ENCODE data around the gene NOX3.

Gene NOX3

DNA sequence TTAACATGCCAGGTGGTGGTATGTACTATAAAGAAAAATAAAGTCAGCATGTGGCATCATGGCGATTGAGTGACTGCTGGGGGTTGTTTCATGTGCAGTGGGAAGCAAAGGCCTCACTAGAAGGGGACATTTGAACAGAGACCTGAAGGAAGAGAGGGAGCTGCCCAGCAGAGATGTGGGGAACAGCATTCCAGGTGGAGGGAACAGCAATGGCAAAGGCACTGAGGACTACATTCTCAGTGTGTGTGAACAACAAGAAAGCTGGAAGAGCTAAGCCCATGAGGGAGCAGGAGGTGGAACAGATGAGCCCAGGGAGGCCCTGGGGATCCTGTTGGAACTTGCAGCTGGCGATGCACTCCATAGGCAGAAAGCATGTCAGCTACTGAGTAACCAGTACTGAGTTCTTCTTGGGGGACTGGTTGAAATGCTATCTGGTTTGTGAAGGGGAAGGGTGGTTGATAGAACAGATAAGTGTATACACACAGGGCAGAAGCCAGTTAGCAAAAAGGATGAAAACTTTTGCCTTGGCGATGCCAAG lies 29.2 kb downstream of the NOX3 start (continued):
- TF ChIP-seq, protein P1, sequence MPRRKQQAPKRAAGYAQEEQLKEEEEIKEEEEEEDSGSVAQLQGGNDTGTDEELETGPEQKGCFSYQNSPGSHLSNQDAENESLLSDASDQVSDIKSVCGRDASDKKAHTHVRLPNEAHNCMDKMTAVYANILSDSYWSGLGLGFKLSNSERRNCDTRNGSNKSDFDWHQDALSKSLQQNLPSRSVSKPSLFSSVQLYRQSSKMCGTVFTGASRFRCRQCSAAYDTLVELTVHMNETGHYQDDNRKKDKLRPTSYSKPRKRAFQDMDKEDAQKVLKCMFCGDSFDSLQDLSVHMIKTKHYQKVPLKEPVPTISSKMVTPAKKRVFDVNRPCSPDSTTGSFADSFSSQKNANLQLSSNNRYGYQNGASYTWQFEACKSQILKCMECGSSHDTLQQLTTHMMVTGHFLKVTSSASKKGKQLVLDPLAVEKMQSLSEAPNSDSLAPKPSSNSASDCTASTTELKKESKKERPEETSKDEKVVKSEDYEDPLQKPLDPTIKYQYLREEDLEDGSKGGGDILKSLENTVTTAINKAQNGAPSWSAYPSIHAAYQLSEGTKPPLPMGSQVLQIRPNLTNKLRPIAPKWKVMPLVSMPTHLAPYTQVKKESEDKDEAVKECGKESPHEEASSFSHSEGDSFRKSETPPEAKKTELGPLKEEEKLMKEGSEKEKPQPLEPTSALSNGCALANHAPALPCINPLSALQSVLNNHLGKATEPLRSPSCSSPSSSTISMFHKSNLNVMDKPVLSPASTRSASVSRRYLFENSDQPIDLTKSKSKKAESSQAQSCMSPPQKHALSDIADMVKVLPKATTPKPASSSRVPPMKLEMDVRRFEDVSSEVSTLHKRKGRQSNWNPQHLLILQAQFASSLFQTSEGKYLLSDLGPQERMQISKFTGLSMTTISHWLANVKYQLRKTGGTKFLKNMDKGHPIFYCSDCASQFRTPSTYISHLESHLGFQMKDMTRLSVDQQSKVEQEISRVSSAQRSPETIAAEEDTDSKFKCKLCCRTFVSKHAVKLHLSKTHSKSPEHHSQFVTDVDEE (CRISPR knock-in tag; IDR thresholded peaks at IDR 0.05): no peak

DNA sequence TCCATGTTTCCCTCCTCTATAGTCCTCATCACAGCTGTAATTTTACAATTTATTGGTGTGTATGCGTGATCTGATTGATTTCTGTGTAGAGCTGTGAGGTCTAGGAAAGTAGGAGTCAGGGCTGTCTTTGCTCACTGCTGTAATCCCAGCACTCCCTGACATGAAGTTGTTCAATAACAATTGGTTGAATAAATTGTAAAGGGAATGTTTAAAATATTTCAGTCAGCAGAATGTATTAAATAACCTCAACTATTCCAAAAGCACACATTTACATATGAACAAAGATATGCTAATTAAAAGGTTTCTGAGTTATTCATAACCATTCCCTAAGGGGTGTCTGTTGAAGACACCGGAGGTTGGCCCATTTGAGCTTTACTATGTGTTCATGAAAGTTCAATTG lies 31.5 kb downstream of the NOX3 start:
- TF ChIP-seq, protein P1 (CRISPR knock-in tag; IDR thresholded peaks at IDR 0.05): no peak
- TF ChIP-seq, protein P2, sequence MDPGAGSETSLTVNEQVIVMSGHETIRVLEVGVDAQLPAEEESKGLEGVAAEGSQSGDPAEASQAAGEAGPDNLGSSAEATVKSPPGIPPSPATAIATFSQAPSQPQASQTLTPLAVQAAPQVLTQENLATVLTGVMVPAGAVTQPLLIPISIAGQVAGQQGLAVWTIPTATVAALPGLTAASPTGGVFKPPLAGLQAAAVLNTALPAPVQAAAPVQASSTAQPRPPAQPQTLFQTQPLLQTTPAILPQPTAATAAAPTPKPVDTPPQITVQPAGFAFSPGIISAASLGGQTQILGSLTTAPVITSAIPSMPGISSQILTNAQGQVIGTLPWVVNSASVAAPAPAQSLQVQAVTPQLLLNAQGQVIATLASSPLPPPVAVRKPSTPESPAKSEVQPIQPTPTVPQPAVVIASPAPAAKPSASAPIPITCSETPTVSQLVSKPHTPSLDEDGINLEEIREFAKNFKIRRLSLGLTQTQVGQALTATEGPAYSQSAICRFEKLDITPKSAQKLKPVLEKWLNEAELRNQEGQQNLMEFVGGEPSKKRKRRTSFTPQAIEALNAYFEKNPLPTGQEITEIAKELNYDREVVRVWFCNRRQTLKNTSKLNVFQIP (CRISPR knock-in tag; IDR thresholded peaks at IDR 0.05; ENCODE audit: borderline replicate concordance, low read depth): no peak
- no peak for TF ChIP-seq CSDC2 (CRISPR knock-in tag; IDR thresholded peaks at IDR 0.05)
- TF ChIP-seq BACH2 (CRISPR knock-in tag; IDR thresholded peaks at IDR 0.05; ENCODE audit: borderline replicate concordance): no peak
- no peak for TF ChIP-seq ZNF70 (CRISPR knock-in tag; IDR thresholded peaks at IDR 0.05)
- TF ChIP-seq PPARA (CRISPR knock-in tag; IDR thresholded peaks at IDR 0.05; ENCODE audit: borderline replicate concordance): no peak
- ATAC-seq: no peak

DNA sequence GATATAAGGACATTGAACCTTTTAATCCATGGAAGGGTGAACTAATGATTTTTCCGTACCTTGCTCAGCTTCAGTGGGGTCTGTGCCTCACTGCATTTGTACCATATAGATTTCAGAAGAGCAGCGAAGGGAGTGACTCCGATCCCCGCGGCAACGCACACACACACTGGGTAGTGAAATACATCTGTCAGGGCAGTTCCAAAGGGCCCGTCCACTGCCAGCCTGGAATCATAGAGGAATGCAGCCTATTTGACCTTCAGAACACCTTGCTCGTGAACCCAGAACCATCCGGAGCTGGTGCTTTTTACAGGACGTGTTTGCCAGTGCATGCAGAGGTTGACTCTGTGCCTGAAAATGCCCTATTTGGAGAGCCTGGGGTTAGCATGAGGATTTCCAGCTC lies 33.0 kb downstream of the NOX3 start:
- ATAC-seq: no peak
- TF ChIP-seq ZFP3 (CRISPR knock-in tag; IDR thresholded peaks at IDR 0.05) (no peak), ZNF8 (CRISPR knock-in tag; IDR thresholded peaks at IDR 0.05) (no peak), ZNF70 (CRISPR knock-in tag; IDR thresholded peaks at IDR 0.05) (no peak), TOX (CRISPR knock-in tag; IDR thresholded peaks at IDR 0.05; ENCODE audit: borderline replicate concordance) (no peak), PPARA (CRISPR knock-in tag; IDR thresholded peaks at IDR 0.05; ENCODE audit: borderline replicate concordance) (no peak), ESRRG (CRISPR knock-in tag; IDR thresholded peaks at IDR 0.05) (no peak), GLIS3 (CRISPR knock-in tag; IDR thresholded peaks at IDR 0.05) (no peak), BACH2 (CRISPR knock-in tag; IDR thresholded peaks at IDR 0.05; ENCODE audit: borderline replicate concordance) (no peak), SNAI2 (CRISPR knock-in tag; IDR thresholded peaks at IDR 0.05) (no peak), ARNTL (CRISPR knock-in tag; IDR thresholded peaks at IDR 0.05; ENCODE audit: borderline replicate concordance, low read depth) (no peak)
- TF ChIP-seq, protein P3, sequence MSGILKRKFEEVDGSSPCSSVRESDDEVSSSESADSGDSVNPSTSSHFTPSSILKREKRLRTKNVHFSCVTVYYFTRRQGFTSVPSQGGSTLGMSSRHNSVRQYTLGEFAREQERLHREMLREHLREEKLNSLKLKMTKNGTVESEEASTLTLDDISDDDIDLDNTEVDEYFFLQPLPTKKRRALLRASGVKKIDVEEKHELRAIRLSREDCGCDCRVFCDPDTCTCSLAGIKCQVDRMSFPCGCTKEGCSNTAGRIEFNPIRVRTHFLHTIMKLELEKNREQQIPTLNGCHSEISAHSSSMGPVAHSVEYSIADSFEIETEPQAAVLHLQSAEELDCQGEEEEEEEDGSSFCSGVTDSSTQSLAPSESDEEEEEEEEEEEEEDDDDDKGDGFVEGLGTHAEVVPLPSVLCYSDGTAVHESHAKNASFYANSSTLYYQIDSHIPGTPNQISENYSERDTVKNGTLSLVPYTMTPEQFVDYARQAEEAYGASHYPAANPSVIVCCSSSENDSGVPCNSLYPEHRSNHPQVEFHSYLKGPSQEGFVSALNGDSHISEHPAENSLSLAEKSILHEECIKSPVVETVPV (CRISPR knock-in tag; IDR thresholded peaks at IDR 0.05): no peak
- TF ChIP-seq, protein P4, sequence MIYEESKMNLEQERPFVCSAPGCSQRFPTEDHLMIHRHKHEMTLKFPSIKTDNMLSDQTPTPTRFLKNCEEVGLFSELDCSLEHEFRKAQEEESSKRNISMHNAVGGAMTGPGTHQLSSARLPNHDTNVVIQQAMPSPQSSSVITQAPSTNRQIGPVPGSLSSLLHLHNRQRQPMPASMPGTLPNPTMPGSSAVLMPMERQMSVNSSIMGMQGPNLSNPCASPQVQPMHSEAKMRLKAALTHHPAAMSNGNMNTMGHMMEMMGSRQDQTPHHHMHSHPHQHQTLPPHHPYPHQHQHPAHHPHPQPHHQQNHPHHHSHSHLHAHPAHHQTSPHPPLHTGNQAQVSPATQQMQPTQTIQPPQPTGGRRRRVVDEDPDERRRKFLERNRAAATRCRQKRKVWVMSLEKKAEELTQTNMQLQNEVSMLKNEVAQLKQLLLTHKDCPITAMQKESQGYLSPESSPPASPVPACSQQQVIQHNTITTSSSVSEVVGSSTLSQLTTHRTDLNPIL (CRISPR knock-in tag; IDR thresholded peaks at IDR 0.05; ENCODE audit: low read depth): no peak
- TF ChIP-seq, protein P5, sequence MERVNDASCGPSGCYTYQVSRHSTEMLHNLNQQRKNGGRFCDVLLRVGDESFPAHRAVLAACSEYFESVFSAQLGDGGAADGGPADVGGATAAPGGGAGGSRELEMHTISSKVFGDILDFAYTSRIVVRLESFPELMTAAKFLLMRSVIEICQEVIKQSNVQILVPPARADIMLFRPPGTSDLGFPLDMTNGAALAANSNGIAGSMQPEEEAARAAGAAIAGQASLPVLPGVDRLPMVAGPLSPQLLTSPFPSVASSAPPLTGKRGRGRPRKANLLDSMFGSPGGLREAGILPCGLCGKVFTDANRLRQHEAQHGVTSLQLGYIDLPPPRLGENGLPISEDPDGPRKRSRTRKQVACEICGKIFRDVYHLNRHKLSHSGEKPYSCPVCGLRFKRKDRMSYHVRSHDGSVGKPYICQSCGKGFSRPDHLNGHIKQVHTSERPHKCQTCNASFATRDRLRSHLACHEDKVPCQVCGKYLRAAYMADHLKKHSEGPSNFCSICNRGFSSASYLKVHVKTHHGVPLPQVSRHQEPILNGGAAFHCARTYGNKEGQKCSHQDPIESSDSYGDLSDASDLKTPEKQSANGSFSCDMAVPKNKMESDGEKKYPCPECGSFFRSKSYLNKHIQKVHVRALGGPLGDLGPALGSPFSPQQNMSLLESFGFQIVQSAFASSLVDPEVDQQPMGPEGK (CRISPR knock-in tag; IDR thresholded peaks at IDR 0.05; ENCODE audit: borderline replicate concordance): no peak
- TF ChIP-seq, protein P2 (CRISPR knock-in tag; IDR thresholded peaks at IDR 0.05; ENCODE audit: borderline replicate concordance, low read depth): no peak

Measured in SK-N-SH treated with all-trans-retinoic acid at 6 μM for 48 hours (cell line).